ENCODE data around the gene KCTD3. TPM values are rescaled to one million over a fixed set of nuclear protein-coding genes. Genes with fewer than 3 reads are reported as not detected.

KCTD3 gene
- polyA plus RNA-seq, 3 donors, result 5.9 to 8.7 (median 6.7) TPM

GRCh38 chr1:215529111-215529510 lies 38.0 kb upstream of the KCTD3 start:
- H3K27ac ChIP-seq (ENCODE audit: low read depth in 1 of 2, low read length in 2 of 2), result no peak overlapping the region
- 92% methylated on average over 3 of the region's 4 CpGs for WGBS (ENCODE audit: insufficient coverage)
- peak overlapping the region; percentile 17 for H2AFZ ChIP-seq (ENCODE audit: insufficient read depth, low read depth, low read length, poor library complexity, severe bottlenecking)
- H3K27me3 ChIP-seq (ENCODE audit: control insufficient read depth in 2 of 2, insufficient read depth in 2 of 2, low read length in 2 of 2), result no peaks in the 10 kb centered on the region
- Mint-ChIP-seq H3K4me3 (no peak overlapping the region), H3K27ac (no peak overlapping the region), H3K9me3 (peaks cover 0 to 16% (median 9%) of the 10 kb centered on the region in 7 donors), H3K27me3 (ENCODE audit: low read depth in 3 of 3) (peaks cover 0 to 8% (median 1%) of the 10 kb centered on the region in 3 donors), H3K4me1 (peaks cover 16% of the 10 kb centered on the region), H3K36me3 (no peaks in the 10 kb centered on the region)
- H3K4me2 ChIP-seq (replicated peaks; ENCODE audit: extremely low read depth, low read length, poor library complexity, severe bottlenecking), result no peak overlapping the region
- intact Hi-C loops (cut with micrococcal nuclease), result loop anchor here (5.0 kb wide), 2 partner anchors 902 to 1192 kb away; no protein-coding TSS in a partner anchor
- no peak overlapping the region for H3K9ac ChIP-seq (ENCODE audit: insufficient read depth, low read length, poor library complexity, severe bottlenecking)
- no peak for TF ChIP-seq CTCF (IDR thresholded peaks at IDR 0.05)
- H4K20me1 ChIP-seq (ENCODE audit: insufficient read depth, low read length), result no peaks in the 10 kb centered on the region
- DNase-seq, result no peak
- H3K9me3 ChIP-seq (replicated peaks in 1 of 2; ENCODE audit: control insufficient read depth in 1 of 2, insufficient read depth in 1 of 2, low read length in 2 of 2), result peaks cover 8 to 11% of the 10 kb centered on the region in 2 donors
- H3K36me3 ChIP-seq (replicated peaks in 1 of 2; ENCODE audit: control insufficient read depth in 1 of 2, insufficient read depth in 2 of 2, low read length in 2 of 2), result no peaks in the 10 kb centered on the region
- H3K79me2 ChIP-seq (ENCODE audit: insufficient read depth, low read length), result no peaks in the 10 kb centered on the region
- peaks cover 15 to 16% of the 10 kb centered on the region in 2 donors for H3K4me1 ChIP-seq (ENCODE audit: control insufficient read depth in 1 of 2, insufficient read depth in 2 of 2, low read length in 2 of 2)
- H3K4me3 ChIP-seq (replicated peaks in 1 of 3; ENCODE audit: low read depth in 2 of 3, low read length in 3 of 3), result no peak overlapping the region

GRCh38 chr1:215529571-215529970 lies 37.5 kb upstream of the KCTD3 start:
- Mint-ChIP-seq H3K9me3 (peaks cover 2 to 16% (median 12%) of the 10 kb centered on the region in 7 donors), H3K4me3 (no peak overlapping the region), H3K36me3 (no peaks in the 10 kb centered on the region), H3K4me1 (peaks cover 15% of the 10 kb centered on the region), H3K27ac (no peak overlapping the region), H3K27me3 (ENCODE audit: low read depth in 3 of 3) (peaks cover 0 to 6% (median 3%) of the 10 kb centered on the region in 3 donors)
- H3K36me3 ChIP-seq (replicated peaks in 1 of 2; ENCODE audit: control insufficient read depth in 1 of 2, insufficient read depth in 2 of 2, low read length in 2 of 2), result no peaks in the 10 kb centered on the region
- WGBS (ENCODE audit: insufficient coverage), result no CpG with 5 or more reads among the region's 2 CpGs
- no peak overlapping the region for H3K4me2 ChIP-seq (replicated peaks; ENCODE audit: extremely low read depth, low read length, poor library complexity, severe bottlenecking)
- H2AFZ ChIP-seq (ENCODE audit: insufficient read depth, low read depth, low read length, poor library complexity, severe bottlenecking), result peak overlapping the region; percentile 17
- H3K9me3 ChIP-seq (replicated peaks in 1 of 2; ENCODE audit: control insufficient read depth in 1 of 2, insufficient read depth in 1 of 2, low read length in 2 of 2), result peaks cover 8 to 11% of the 10 kb centered on the region in 2 donors
- no peaks in the 10 kb centered on the region for H3K27me3 ChIP-seq (ENCODE audit: control insufficient read depth in 2 of 2, insufficient read depth in 2 of 2, low read length in 2 of 2)
- H3K4me1 ChIP-seq (ENCODE audit: control insufficient read depth in 1 of 2, insufficient read depth in 2 of 2, low read length in 2 of 2), result peaks cover 15 to 16% of the 10 kb centered on the region in 2 donors
- intact Hi-C loops (cut with micrococcal nuclease), result loop anchor here (5.0 kb wide), 2 partner anchors 902 to 1192 kb away; no protein-coding TSS in a partner anchor
- no peaks in the 10 kb centered on the region for H3K79me2 ChIP-seq (ENCODE audit: insufficient read depth, low read length)
- H4K20me1 ChIP-seq (ENCODE audit: insufficient read depth, low read length), result no peaks in the 10 kb centered on the region
- H3K9ac ChIP-seq (ENCODE audit: insufficient read depth, low read length, poor library complexity, severe bottlenecking), result no peak overlapping the region
- H3K27ac ChIP-seq (ENCODE audit: low read depth in 1 of 2, low read length in 2 of 2), result no peak overlapping the region
- H3K4me3 ChIP-seq (replicated peaks in 1 of 3; ENCODE audit: low read depth in 2 of 3, low read length in 3 of 3), result no peak overlapping the region
- TF ChIP-seq CTCF (IDR thresholded peaks at IDR 0.05), result no peak
- DNase-seq, result no peak

Measured in CD14-positive monocyte (primary cell).